Natural killer cell treated with Interleukin-12 subunit alpha and Interleukin-12 subunit beta and Interleukin-15 and Interleukin-18, amount 100 ng/mL, for 72 hours (primary cell): ENCODE measurements around the gene PTPRD. TPM values are rescaled to one million over a fixed set of nuclear protein-coding genes. Genes with fewer than 3 reads are reported as not detected.

Source experiments
- ATAC-seq, 2 donors: fragments of 150-1000 bp; cut with Tn5 transposase in 1 of 2; sonication (Bioruptor Pico), chemical (Tn5 transposase) in 1 of 2; 2 replicates each; pipeline ENCODE4 v1.10.0; 2021
- DNase-seq: peaks from one replicate; pipeline ENCODE4 v3.0.0; 2022; ENCODE audit warnings: low spot score
- H3K27ac Mint-ChIP-seq, 2 donors: 1 replicate in 1 of 2; 2 replicates in 1 of 2; pipeline ENCODE4 v1.8.0; 2022; ENCODE audit warnings: mixed read lengths in 2 of 2, mild to moderate bottlenecking in 1 of 2, moderate library complexity in 1 of 2
- H3K27me3 Mint-ChIP-seq, 2 donors: 1 replicate in 1 of 2; 2 replicates in 1 of 2; pipeline ENCODE4 v1.8.0; 2022; ENCODE audit warnings: mixed read lengths in 2 of 2
- H3K36me3 Mint-ChIP-seq: one replicate; pipeline ENCODE4 v1.8.0; 2022; ENCODE audit warnings: mixed read lengths
- H3K4me1 Mint-ChIP-seq, 2 donors: 1 replicate in 1 of 2; 2 replicates in 1 of 2; pipeline ENCODE4 v1.8.0; 2022; ENCODE audit warnings: low read depth in 2 of 2, mixed read lengths in 2 of 2, mild to moderate bottlenecking in 1 of 2
- H3K4me3 Mint-ChIP-seq: one replicate; pipeline ENCODE4 v1.8.0; 2022; ENCODE audit warnings: mixed read lengths
- H3K9me3 Mint-ChIP-seq: 2 replicates; pipeline ENCODE4 v1.8.0; 2022; ENCODE audit warnings: mixed read lengths
- total RNA-seq, 2 donors: library from RNA; stranded (reverse); gene quantifications; one replicate each; pipeline ENCODE4 v1.2.3, GENCODE V29; 2022

Gene PTPRD
- total RNA-seq, 2 donors from 2014 or later = 0.53 to 3.7 TPM

GRCh38 chr9:10026443-10026984, 586.3 kb downstream of the PTPRD start:
- ATAC-seq (no peak), DNase-seq (no peak)
- no peaks in the 10 kb centered on the region for H3K4me1 Mint-ChIP-seq
- H3K36me3 Mint-ChIP-seq = no peaks in the 10 kb centered on the region
- H3K4me3 Mint-ChIP-seq = no peak overlapping the region
- no peaks in the 10 kb centered on the region for H3K27me3 Mint-ChIP-seq
- H3K9me3 Mint-ChIP-seq = peaks cover 6% of the 10 kb centered on the region
- H3K27ac Mint-ChIP-seq = no peak overlapping the region

DNA sequence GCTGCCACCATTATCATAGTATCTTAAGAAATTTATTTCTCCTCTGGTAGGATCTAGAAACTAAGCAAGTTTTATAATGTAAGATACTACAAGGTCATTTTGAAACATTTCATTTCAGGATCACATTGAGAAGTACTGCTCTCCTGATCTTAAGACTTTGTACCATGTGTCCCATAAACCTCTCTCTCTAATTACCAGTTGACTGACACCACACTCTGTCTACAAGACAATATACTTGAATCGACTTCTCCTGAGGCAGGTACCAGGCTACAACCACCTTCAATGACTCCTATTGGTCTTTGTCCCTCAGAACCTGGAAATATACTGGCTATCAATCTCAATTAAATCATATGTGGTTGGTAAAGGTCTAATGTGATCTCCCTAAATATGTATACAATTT, 597.0 kb downstream of the PTPRD start:
- Mint-ChIP-seq H3K4me3 (no peak overlapping the region), H3K9me3 (no peaks in the 10 kb centered on the region), H3K27me3 (no peaks in the 10 kb centered on the region), H3K36me3 (no peaks in the 10 kb centered on the region), H3K4me1 (no peaks in the 10 kb centered on the region), H3K27ac (no peak overlapping the region)
- DNase-seq = no peak
- ATAC-seq = no peak

GRCh38 chr9:10014889-10015288, 597.9 kb downstream of the PTPRD start:
- Mint-ChIP-seq H3K27me3 (no peaks in the 10 kb centered on the region), H3K4me3 (no peak overlapping the region), H3K4me1 (no peaks in the 10 kb centered on the region), H3K36me3 (no peaks in the 10 kb centered on the region), H3K27ac (no peak overlapping the region), H3K9me3 (no peaks in the 10 kb centered on the region)
- ATAC-seq = no peak
- no peak for DNase-seq

- Mint-ChIP-seq H3K27me3 (no peaks in the 10 kb centered on the region), H3K4me3 (no peak overlapping the region), H3K9me3 (no peaks in the 10 kb centered on the region), H3K4me1 (no peaks in the 10 kb centered on the region), H3K36me3 (no peaks in the 10 kb centered on the region), H3K27ac (no peak overlapping the region)
- ATAC-seq (no peak), DNase-seq (no peak)
Measured at GRCh38 chr9:10009401-10009800, 603.4 kb downstream of the PTPRD start.

DNA sequence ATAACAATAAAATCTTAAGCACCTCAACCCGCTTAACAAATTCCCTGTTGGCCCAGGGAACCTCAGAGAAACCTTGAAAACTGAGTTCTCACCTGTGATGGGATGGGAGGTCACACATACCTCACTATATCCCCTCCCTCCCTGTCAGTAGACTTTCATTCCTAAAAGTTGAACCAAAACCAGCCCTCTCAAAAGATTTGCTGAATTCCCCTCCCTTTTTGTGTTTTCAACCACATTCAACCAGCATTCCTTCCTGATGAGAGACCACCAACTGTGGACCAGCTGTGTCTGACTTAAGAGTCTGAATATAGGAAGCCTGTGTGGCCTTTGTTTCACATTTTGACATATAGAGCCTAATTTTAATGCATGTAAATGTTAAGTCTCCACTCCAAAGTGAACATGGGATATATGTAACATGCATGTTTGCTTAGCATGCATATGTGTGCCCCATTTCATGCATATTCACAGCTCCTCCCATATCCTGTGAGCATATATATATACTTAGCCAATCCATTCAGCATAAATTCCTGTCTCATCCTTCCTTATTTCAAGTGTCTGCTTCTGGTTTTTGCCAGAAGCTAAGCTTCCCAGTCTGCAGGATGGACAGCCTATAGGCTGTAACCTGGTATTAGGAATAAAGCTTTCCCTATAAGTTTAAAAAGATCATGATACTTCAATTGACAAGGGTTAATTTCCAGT, 604.6 kb downstream of the PTPRD start:
- Mint-ChIP-seq H3K4me1 (no peaks in the 10 kb centered on the region), H3K4me3 (no peak overlapping the region), H3K36me3 (no peaks in the 10 kb centered on the region), H3K27me3 (no peaks in the 10 kb centered on the region), H3K27ac (no peak overlapping the region), H3K9me3 (no peaks in the 10 kb centered on the region)
- ATAC-seq (no peak), DNase-seq (no peak)

DNA sequence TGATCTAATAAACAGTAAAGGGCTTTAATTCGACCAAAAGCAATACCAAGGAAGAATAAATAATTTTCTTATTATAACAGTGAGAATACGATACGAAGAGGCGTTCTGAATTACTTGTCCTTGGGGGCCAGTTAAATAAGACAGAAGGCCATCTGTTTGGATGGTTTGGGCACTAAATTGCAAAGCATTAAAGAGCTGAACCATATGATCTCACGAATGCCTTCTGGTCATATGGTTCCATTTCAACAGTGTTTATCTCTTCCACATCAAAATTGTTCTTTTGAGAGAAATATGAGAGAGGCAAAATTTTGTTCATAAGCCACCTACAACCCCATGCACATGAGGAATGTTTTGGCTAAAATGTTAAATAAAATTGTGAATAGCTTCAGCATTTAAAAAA, 605.4 kb downstream of the PTPRD start:
- H3K4me3 Mint-ChIP-seq = no peak overlapping the region
- no peak for ATAC-seq

DNA sequence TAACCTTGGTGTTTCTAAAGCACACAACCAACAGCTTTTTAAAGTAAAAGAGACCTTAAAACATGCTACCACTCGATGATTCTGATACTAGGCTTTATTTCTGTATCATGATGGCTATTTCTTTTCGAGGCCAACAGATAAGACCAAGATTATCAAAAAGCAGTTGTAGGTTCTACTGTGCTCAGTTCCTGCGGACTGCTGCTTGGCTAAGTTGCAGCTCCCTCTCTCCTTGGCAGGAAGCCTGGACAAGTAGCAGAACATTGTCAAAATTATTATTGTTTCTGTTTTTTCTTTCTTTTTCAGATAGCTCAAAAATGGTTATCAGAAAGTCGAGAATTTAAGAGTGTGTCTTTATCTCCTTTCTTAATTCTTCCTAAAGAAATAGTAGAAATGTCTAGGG, 607.6 kb downstream of the PTPRD start:
- ATAC-seq (no peak), DNase-seq (no peak)
- no peaks in the 10 kb centered on the region for H3K36me3 Mint-ChIP-seq
- no peaks in the 10 kb centered on the region for H3K4me1 Mint-ChIP-seq
- no peaks in the 10 kb centered on the region for H3K9me3 Mint-ChIP-seq
- H3K4me3 Mint-ChIP-seq = no peak overlapping the region
- H3K27ac Mint-ChIP-seq = no peak overlapping the region
- H3K27me3 Mint-ChIP-seq = no peaks in the 10 kb centered on the region

More for the DNA sequence above, 605.4 kb downstream of the PTPRD start:
- Mint-ChIP-seq H3K4me1 (no peaks in the 10 kb centered on the region), H3K9me3 (no peaks in the 10 kb centered on the region), H3K27ac (no peak overlapping the region), H3K27me3 (no peaks in the 10 kb centered on the region), H3K36me3 (no peaks in the 10 kb centered on the region)
- DNase-seq = no peak

GRCh38 chr9:10003047-10003446, 609.8 kb downstream of the PTPRD start:
- no peaks in the 10 kb centered on the region for H3K4me1 Mint-ChIP-seq

DNA sequence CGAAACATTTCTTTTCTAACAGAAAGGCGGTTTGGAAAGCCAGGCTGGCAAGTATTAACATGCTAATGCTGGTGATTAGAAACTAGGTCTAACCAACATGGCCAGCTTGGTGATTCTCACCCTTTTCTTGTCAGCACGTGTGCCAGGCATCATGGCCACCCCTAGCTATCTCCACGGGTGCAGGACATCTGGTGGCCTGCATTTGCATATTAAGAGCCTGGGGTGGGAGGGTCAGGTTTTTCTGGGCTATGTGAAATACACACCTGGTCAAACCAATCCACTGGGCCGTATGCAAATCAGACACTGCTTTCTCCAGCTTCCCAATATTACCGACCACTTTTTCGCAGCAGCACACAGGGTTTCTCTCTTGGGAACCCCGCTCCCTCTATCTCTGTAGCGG, 612.1 kb downstream of the PTPRD start:
- Mint-ChIP-seq H3K27ac (no peak overlapping the region), H3K4me3 (no peak overlapping the region), H3K9me3 (no peaks in the 10 kb centered on the region), H3K36me3 (no peaks in the 10 kb centered on the region), H3K4me1 (no peaks in the 10 kb centered on the region), H3K27me3 (no peaks in the 10 kb centered on the region)
- DNase-seq (no peak), ATAC-seq (no peak)

More at GRCh38 chr9:10003047-10003446, 609.8 kb downstream of the PTPRD start:
- Mint-ChIP-seq H3K9me3 (no peaks in the 10 kb centered on the region), H3K4me3 (no peak overlapping the region), H3K27ac (no peak overlapping the region), H3K36me3 (no peaks in the 10 kb centered on the region), H3K27me3 (no peaks in the 10 kb centered on the region)
- DNase-seq (no peak), ATAC-seq (no peak)

- ATAC-seq = no peak
- Mint-ChIP-seq H3K4me3 (no peak overlapping the region), H3K27me3 (no peaks in the 10 kb centered on the region), H3K36me3 (no peaks in the 10 kb centered on the region), H3K9me3 (no peaks in the 10 kb centered on the region), H3K4me1 (no peaks in the 10 kb centered on the region), H3K27ac (no peak overlapping the region)
- DNase-seq = no peak
Measured at GRCh38 chr9:9998491-9999287, 614.1 kb downstream of the PTPRD start.

- Mint-ChIP-seq H3K9me3 (no peaks in the 10 kb centered on the region), H3K4me3 (no peak overlapping the region), H3K36me3 (no peaks in the 10 kb centered on the region), H3K4me1 (no peaks in the 10 kb centered on the region), H3K27ac (no peak overlapping the region), H3K27me3 (no peaks in the 10 kb centered on the region)
- ATAC-seq (no peak), DNase-seq (no peak)
Measured at GRCh38 chr9:9997585-9997984, 615.2 kb downstream of the PTPRD start.

- H3K4me3 Mint-ChIP-seq = no peak overlapping the region
- H3K4me1 Mint-ChIP-seq = no peaks in the 10 kb centered on the region
- peaks cover 4% of the 10 kb centered on the region for H3K9me3 Mint-ChIP-seq
- peaks cover 4% of the 10 kb centered on the region for H3K36me3 Mint-ChIP-seq
- ATAC-seq (no peak), DNase-seq (no peak)
- no peak overlapping the region for H3K27ac Mint-ChIP-seq
- no peaks in the 10 kb centered on the region for H3K27me3 Mint-ChIP-seq
Measured at GRCh38 chr9:9996259-9996658, 616.5 kb downstream of the PTPRD start.

- Mint-ChIP-seq H3K27me3 (no peaks in the 10 kb centered on the region), H3K9me3 (peaks cover 6% of the 10 kb centered on the region), H3K27ac (no peak overlapping the region), H3K4me1 (no peaks in the 10 kb centered on the region), H3K4me3 (no peak overlapping the region), H3K36me3 (peaks cover 9% of the 10 kb centered on the region)
- DNase-seq (no peak), ATAC-seq (no peak)
Measured at GRCh38 chr9:9992936-9993335, 619.9 kb downstream of the PTPRD start.

DNA sequence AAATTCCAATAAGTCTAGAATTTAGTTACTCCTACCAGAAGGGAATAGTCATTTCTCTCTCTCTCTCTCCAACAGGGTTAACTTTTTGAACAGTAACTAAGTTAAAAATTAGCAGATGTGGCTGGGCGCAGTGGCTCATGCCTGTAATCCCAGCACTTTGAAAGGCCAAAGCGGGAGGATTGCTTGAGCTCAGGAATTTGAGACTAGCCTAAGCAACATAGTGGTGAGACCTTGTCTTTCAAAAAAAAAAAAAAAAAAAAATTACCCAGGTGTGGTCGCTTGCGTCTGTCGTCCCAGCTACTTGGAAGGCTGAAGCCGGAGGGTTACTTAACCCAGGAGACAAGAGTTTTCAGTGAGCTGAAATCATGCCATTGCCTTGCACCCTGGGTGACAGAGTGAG, 639.7 kb downstream of the PTPRD start:
- Mint-ChIP-seq H3K27ac (no peak overlapping the region), H3K9me3 (peaks cover 3% of the 10 kb centered on the region), H3K36me3 (no peaks in the 10 kb centered on the region), H3K4me1 (no peaks in the 10 kb centered on the region), H3K4me3 (no peak overlapping the region), H3K27me3 (no peaks in the 10 kb centered on the region)
- no peak for ATAC-seq
- no peak for DNase-seq
